ENCODE data around the gene SLC2A2.
"Not testable (repeated sequence)": the region's sequence is repeated elsewhere in the genome, so short reads cannot be mapped to it uniquely, and the experiment has no call there.

Gene SLC2A2

DNA sequence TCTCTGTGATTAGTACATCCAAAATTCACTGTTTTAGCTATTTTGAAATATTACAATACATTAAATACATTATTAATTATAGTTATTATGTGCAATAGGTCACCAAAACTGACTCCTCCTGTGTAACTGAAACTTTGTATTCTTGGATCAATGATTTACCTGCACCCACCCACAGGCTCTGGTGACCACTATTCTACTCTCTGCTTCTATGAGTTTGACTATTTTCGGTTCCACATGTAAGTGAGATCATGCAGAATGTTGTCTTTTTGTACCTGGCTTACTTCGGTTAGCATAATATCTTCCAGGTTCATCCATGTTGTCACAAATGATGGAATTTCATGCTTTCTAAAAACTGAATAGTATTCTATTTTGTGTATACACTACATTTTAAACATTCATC lies 43.8 kb downstream of the SLC2A2 start:
- Histone ChIP-seq H3K9ac (ENCODE audit: low read depth, low read length) (no peak overlapping the region), H3K4me3 (ENCODE audit: low read depth, low read length) (no peak overlapping the region), H3K9me3 (ENCODE audit: control insufficient read depth, insufficient read depth, low read length) (no peaks in the 10 kb centered on the region), H3K27me3 (ENCODE audit: control insufficient read depth, insufficient read depth, low read length) (no peaks in the 10 kb centered on the region), H3K4me1 (ENCODE audit: control insufficient read depth, insufficient read depth, low read length) (no peaks in the 10 kb centered on the region), H3K36me3 (ENCODE audit: control insufficient read depth, insufficient read depth, low read length) (no peaks in the 10 kb centered on the region), H3K27ac (ENCODE audit: low read depth, low read length) (no peak overlapping the region)

DNA sequence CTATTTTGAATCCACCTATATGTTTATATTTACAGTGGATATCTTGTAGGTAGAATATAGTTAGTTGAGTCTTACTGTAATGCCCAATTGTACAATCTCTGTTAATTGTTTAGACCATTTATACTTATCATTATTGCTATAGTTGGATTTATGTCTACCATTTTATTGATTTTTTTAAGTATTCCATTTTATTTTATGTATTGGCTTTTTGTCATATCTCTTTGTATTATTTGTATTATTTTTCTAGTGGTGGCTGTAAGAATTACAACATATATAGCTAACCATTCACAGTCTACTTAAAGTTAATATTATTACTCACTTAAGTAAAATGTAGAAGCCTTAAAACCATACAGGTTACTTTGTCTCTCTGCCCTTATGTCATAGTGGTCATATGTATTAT lies 46.1 kb downstream of the SLC2A2 start:
- Histone ChIP-seq H3K27ac (ENCODE audit: low read depth, low read length) (no peak overlapping the region), H3K36me3 (ENCODE audit: control insufficient read depth, insufficient read depth, low read length) (no peaks in the 10 kb centered on the region), H3K9me3 (ENCODE audit: control insufficient read depth, insufficient read depth, low read length) (no peaks in the 10 kb centered on the region), H3K9ac (ENCODE audit: low read depth, low read length) (no peak overlapping the region), H3K4me3 (ENCODE audit: low read depth, low read length) (no peak overlapping the region), H3K27me3 (ENCODE audit: control insufficient read depth, insufficient read depth, low read length) (no peaks in the 10 kb centered on the region), H3K4me1 (ENCODE audit: control insufficient read depth, insufficient read depth, low read length) (no peaks in the 10 kb centered on the region)

DNA sequence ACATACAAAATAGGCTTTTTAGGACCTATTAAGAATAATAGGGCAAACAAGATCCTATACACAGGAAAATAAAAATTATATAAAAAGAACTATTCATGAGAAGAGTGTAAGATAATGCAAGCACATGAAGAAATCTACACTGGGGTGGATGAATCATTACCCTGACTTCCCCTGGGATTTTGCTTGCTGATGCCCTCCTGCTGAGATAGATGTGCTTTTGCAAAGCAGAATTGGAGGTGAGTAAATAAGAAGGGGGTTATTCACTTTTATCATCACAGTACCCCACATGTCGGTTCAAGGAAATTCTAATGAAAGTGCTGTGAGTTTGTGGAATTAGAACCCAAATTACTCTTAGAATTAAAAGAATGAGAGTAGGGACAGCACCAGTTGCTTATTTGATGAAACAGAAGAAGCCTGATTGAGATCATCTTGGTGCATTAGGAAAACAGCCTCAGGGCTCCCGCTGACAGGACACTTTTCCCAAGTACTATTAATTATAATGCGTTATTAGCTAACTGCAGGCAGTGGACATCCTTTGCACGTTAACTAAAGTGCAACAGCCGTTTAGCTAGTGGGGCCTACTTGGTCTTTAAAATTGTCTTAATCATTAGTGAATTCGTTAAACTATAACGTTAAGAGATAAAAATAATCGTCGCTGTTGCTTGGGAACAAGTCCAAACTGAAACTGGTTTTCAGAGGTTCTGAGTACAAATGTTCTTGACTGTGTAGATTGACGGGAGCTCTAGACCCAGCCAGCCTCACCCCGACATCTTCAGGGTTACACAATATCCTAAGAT lies 48.4 kb downstream of the SLC2A2 start:
- Histone ChIP-seq H3K27ac (ENCODE audit: low read depth, low read length) (peak overlapping the region; percentile 45), H3K27me3 (ENCODE audit: control insufficient read depth, insufficient read depth, low read length) (no peaks in the 10 kb centered on the region), H3K9me3 (ENCODE audit: control insufficient read depth, insufficient read depth, low read length) (no peaks in the 10 kb centered on the region), H3K36me3 (ENCODE audit: control insufficient read depth, insufficient read depth, low read length) (no peaks in the 10 kb centered on the region), H3K4me1 (ENCODE audit: control insufficient read depth, insufficient read depth, low read length) (no peaks in the 10 kb centered on the region), H3K9ac (ENCODE audit: low read depth, low read length) (no peak overlapping the region), H3K4me3 (ENCODE audit: low read depth, low read length) (no peak overlapping the region)

DNA sequence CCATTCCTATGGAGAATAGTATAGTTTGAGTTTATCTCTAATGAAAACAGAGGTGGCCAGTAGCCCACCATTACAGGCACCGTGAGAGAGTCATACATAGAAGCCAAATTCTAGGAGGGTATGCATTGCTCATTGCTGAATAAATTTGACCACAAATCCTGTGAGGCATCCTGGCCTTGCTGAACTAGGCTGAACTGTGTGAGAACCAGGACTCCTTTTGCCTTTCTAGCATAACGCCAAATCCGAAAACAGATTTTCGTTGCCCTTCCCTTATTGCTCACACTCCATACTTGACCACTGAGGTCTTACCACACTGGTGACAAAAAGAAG lies 50.4 kb downstream of the SLC2A2 start:
- H3K27ac ChIP-seq (ENCODE audit: low read depth, low read length): no peak overlapping the region
- no peaks in the 10 kb centered on the region for H3K4me1 ChIP-seq (ENCODE audit: control insufficient read depth, insufficient read depth, low read length)
- H3K4me3 ChIP-seq (ENCODE audit: low read depth, low read length): no peak overlapping the region
- H3K9ac ChIP-seq (ENCODE audit: low read depth, low read length): no peak overlapping the region
- no peaks in the 10 kb centered on the region for H3K9me3 ChIP-seq (ENCODE audit: control insufficient read depth, insufficient read depth, low read length)
- no peaks in the 10 kb centered on the region for H3K27me3 ChIP-seq (ENCODE audit: control insufficient read depth, insufficient read depth, low read length)
- no peaks in the 10 kb centered on the region for H3K36me3 ChIP-seq (ENCODE audit: control insufficient read depth, insufficient read depth, low read length)

DNA sequence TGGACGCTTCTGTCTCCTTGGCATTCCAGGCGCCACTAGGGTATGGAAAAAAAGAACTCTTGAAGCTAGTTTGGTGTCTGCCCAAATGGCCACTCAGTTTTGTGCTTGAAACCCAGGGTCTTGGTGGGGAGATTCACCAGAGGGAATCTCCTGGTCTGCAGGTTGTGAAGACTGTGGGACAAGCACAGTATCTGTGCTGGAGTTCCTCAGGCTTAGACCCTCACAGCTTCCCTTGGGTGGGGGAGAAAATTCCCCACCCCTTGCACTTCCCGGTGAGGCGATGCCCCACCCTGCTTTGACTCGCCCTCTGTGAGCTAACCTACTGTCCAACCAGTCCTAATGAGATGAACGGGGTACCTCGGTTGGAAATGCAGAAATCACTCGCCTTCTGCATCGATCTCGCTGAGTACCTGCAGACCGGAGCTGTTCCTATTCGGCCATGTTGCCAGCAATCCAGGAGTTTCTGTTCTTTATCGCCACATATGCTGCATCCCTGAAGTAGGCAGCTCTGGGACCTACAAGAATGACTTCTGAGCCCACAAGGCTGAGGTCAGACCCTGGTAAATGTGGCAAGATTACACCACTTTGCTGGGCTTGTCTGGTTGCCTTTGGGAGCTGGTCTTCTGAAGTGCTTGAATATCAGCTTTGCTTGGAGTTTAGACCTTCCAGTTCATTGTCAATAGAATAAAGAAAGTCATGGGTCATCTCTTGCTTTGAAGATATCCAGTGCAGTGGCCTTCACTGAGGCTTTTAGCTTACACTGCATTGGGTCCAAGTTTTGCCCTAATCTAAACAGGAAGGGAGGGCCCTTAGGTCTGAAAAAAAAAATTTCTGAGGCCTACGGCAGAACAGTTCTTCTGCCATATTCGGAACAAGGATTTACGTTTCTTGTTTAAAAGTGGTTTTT lies 51.0 kb downstream of the SLC2A2 start:
- H3K4me1 ChIP-seq (ENCODE audit: control insufficient read depth, insufficient read depth, low read length): no peaks in the 10 kb centered on the region
- H3K9me3 ChIP-seq (ENCODE audit: control insufficient read depth, insufficient read depth, low read length): no peaks in the 10 kb centered on the region
- no peaks in the 10 kb centered on the region for H3K27me3 ChIP-seq (ENCODE audit: control insufficient read depth, insufficient read depth, low read length)
- no peak overlapping the region for H3K27ac ChIP-seq (ENCODE audit: low read depth, low read length)
- no peaks in the 10 kb centered on the region for H3K36me3 ChIP-seq (ENCODE audit: control insufficient read depth, insufficient read depth, low read length)
- H3K4me3 ChIP-seq (ENCODE audit: low read depth, low read length): no peak overlapping the region
- no peak overlapping the region for H3K9ac ChIP-seq (ENCODE audit: low read depth, low read length)

DNA sequence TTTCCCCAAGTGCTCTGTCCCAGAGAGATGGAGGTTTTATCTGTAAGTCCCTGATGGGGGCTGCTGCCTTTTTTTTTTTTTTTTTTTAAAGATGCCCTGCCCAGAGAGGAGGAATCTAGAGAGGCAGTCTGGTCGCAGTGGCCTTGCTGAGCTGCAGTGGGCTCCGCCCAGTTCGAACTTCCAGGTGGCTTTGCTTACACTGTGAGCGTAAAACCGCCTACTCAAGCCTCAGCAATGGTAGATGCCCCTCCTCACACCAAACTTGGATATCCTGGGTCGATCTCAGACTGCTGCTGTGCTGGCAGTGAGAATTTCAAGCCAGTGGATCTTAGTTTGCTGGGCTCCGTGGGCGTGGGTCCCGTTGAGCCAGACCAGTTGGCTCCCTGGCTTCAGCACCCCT lies 51.6 kb downstream of the SLC2A2 start:
- no peaks in the 10 kb centered on the region for H3K9me3 ChIP-seq (ENCODE audit: control insufficient read depth, insufficient read depth, low read length)
- H3K4me3 ChIP-seq (ENCODE audit: low read depth, low read length): no peak overlapping the region
- no peaks in the 10 kb centered on the region for H3K36me3 ChIP-seq (ENCODE audit: control insufficient read depth, insufficient read depth, low read length)
- H3K9ac ChIP-seq (ENCODE audit: low read depth, low read length): no peak overlapping the region
- no peak overlapping the region for H3K27ac ChIP-seq (ENCODE audit: low read depth, low read length)
- no peaks in the 10 kb centered on the region for H3K4me1 ChIP-seq (ENCODE audit: control insufficient read depth, insufficient read depth, low read length)
- H3K27me3 ChIP-seq (ENCODE audit: control insufficient read depth, insufficient read depth, low read length): no peaks in the 10 kb centered on the region

DNA sequence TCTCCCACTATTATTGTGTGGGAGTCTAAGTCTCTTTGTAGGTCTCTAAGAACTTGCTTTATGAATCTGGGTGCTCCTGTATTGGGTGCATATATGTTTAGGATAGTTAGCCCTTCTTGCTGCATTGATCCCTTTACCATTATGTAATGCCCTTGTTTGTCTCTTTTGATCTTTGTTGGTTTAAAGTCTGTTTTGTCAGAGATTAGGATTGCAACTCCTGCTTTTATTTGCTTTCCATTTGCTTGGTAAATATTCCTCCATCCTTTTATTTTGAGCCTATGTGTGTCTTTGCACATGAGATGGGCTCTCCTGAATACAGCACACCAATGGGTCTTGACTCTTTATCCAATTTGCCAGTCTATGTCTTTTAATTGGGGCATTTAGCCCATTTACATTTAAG lies 53.6 kb downstream of the SLC2A2 start:
- H3K4me1 ChIP-seq (ENCODE audit: control insufficient read depth, insufficient read depth, low read length); H3K9ac ChIP-seq (ENCODE audit: low read depth, low read length); H3K27ac ChIP-seq (ENCODE audit: low read depth, low read length): not testable (repeated sequence)

DNA sequence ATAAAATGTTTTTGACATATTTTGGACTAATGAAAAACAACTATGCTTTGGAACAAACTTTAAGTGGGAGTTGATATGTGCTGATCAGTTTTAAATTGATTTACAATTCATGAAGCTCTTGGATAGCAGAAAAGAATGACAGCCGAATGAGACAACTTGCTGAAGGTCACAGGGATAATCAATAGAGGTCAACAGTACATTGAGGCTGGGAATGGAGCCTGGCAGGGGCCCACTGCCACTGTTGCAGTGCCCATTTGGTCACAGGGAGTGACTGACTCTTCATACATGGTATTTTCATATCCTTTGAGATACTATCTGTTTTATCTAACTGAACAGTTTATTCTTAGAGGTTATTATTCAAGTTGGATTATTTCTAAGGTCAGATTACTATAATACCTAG lies 59.4 kb downstream of the SLC2A2 start:
- no peak overlapping the region for H3K4me3 ChIP-seq (ENCODE audit: low read depth, low read length)
- no peak overlapping the region for H3K27ac ChIP-seq (ENCODE audit: low read depth, low read length)
- no peaks in the 10 kb centered on the region for H3K4me1 ChIP-seq (ENCODE audit: control insufficient read depth, insufficient read depth, low read length)
- H3K36me3 ChIP-seq (ENCODE audit: control insufficient read depth, insufficient read depth, low read length): no peaks in the 10 kb centered on the region
- H3K9ac ChIP-seq (ENCODE audit: low read depth, low read length): no peak overlapping the region
- no peaks in the 10 kb centered on the region for H3K27me3 ChIP-seq (ENCODE audit: control insufficient read depth, insufficient read depth, low read length)
- no peaks in the 10 kb centered on the region for H3K9me3 ChIP-seq (ENCODE audit: control insufficient read depth, insufficient read depth, low read length)

More for the DNA sequence above, 53.6 kb downstream of the SLC2A2 start:
- not testable (repeated sequence) for H3K36me3 ChIP-seq (ENCODE audit: control insufficient read depth, insufficient read depth, low read length); H3K9me3 ChIP-seq (ENCODE audit: control insufficient read depth, insufficient read depth, low read length); H3K4me3 ChIP-seq (ENCODE audit: low read depth, low read length); H3K27me3 ChIP-seq (ENCODE audit: control insufficient read depth, insufficient read depth, low read length)

DNA sequence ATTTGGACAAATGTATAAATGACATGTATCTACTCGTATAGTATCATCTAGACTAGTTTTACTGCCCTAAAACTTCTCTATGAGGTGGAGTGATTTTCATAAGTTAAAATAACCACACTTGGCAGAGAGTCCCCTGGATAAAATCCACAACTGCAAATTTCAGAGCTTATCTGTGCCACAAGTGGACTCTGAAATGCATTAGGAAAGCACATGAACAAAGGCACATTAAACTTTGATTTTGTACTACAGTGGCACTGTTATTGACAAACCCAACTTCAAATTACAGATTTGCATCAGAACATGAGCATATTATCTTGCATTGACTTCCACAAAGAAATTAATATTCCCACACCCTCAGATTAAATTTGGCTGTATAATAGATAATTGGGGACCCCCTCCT lies 60.0 kb downstream of the SLC2A2 start:
- H3K9me3 ChIP-seq (ENCODE audit: control insufficient read depth, insufficient read depth, low read length): no peaks in the 10 kb centered on the region
- no peaks in the 10 kb centered on the region for H3K27me3 ChIP-seq (ENCODE audit: control insufficient read depth, insufficient read depth, low read length)
- no peak overlapping the region for H3K27ac ChIP-seq (ENCODE audit: low read depth, low read length)
- H3K36me3 ChIP-seq (ENCODE audit: control insufficient read depth, insufficient read depth, low read length): no peaks in the 10 kb centered on the region
- H3K4me3 ChIP-seq (ENCODE audit: low read depth, low read length): no peak overlapping the region
- H3K4me1 ChIP-seq (ENCODE audit: control insufficient read depth, insufficient read depth, low read length): no peaks in the 10 kb centered on the region
- H3K9ac ChIP-seq (ENCODE audit: low read depth, low read length): no peak overlapping the region

DNA sequence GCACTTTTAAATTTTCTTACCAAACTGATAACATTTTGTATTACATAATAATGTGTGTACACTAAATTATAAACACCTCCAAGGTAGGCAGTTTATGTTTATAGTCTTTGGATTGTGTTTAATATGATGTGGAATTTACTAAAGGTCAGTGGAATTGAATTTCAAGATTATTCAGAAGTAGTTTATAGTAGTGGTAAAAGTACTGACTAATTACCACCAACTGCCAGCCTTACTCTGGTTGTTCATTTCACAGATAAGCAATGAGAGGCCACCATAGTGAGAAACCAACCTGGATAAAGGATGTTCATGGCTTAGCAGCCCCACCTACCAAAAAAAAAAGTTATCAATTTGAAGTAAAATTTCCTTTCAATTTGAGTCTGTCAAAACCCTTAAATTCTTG lies 64.1 kb downstream of the SLC2A2 start:
- Histone ChIP-seq H3K9me3 (ENCODE audit: control insufficient read depth, insufficient read depth, low read length) (no peaks in the 10 kb centered on the region), H3K36me3 (ENCODE audit: control insufficient read depth, insufficient read depth, low read length) (no peaks in the 10 kb centered on the region)

DNA sequence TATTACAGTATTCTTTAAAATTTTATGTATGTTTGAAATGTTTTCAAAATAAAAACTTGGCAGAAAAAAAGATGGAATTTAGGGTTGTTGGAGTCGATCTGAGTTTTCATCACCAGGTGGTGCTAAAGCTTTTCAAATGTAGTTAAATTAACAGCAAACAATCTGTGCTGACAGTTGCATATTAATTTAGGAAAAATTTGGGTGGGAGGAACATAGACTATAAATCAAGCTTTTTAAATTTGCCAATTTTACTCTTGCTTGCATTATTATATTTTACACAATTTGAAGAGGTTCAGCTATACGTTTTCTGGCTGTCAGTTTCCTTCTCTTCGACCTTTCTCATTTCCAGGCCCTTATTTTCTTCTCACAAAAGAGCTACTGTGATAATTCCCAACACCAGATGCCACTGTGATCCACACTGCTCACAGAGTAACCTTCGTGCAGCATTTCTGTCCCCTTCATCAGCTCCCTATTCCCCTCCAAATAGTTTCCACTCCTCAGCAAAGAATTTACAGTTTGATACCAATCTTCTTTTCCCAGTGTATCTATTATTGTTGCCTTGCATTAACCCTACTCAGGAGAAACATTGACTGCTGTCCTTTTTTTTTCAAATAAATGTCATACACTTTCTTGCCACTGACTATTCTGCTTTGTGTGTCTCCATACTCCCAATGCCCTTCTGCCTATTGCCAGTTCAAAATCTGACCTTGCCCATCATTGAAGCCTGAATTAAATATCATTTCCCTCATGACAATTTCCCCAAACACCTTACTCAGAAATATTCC lies 64.7 kb downstream of the SLC2A2 start:
- H3K27me3 ChIP-seq (ENCODE audit: control insufficient read depth, insufficient read depth, low read length): no peaks in the 10 kb centered on the region
- H3K9ac ChIP-seq (ENCODE audit: low read depth, low read length): no peak overlapping the region
- no peaks in the 10 kb centered on the region for H3K9me3 ChIP-seq (ENCODE audit: control insufficient read depth, insufficient read depth, low read length)
- no peaks in the 10 kb centered on the region for H3K4me1 ChIP-seq (ENCODE audit: control insufficient read depth, insufficient read depth, low read length)
- no peaks in the 10 kb centered on the region for H3K36me3 ChIP-seq (ENCODE audit: control insufficient read depth, insufficient read depth, low read length)
- no peak overlapping the region for H3K27ac ChIP-seq (ENCODE audit: low read depth, low read length)
- H3K4me3 ChIP-seq (ENCODE audit: low read depth, low read length): no peak overlapping the region

More for the DNA sequence above, 64.1 kb downstream of the SLC2A2 start:
- Histone ChIP-seq H3K4me1 (ENCODE audit: control insufficient read depth, insufficient read depth, low read length) (no peaks in the 10 kb centered on the region), H3K4me3 (ENCODE audit: low read depth, low read length) (no peak overlapping the region), H3K9ac (ENCODE audit: low read depth, low read length) (no peak overlapping the region), H3K27ac (ENCODE audit: low read depth, low read length) (no peak overlapping the region), H3K27me3 (ENCODE audit: control insufficient read depth, insufficient read depth, low read length) (no peaks in the 10 kb centered on the region)

Data from HUES48 (cell line).